WTC11 (cell line): ENCODE data around the gene FAHD2B.
"Not testable (repeated sequence)": the region's sequence is repeated elsewhere in the genome, so short reads cannot be mapped to it uniquely, and the experiment has no call there.

ENCODE experiments used
- FOXP1 ChIP-seq: sonication (generic); formaldehyde crosslinking; IDR thresholded peaks from 2 replicates; pipeline ENCODE4 v1.8.0; 2022; ENCODE audit warnings: missing genetic modification reagents, mild to moderate bottlenecking, moderate library complexity, borderline replicate concordance
- KAT7 ChIP-seq: sonication (generic); formaldehyde crosslinking; IDR thresholded peaks from 2 replicates; pipeline ENCODE4 v1.8.1; 2023; ENCODE audit warnings: missing genetic modification reagents, mild to moderate bottlenecking, borderline replicate concordance
- TF ChIP-seq, protein P1 (sequence below): sonication (generic); formaldehyde crosslinking; IDR thresholded peaks from 2 replicates; pipeline ENCODE4 v1.8.1; 2023; ENCODE audit warnings: mild to moderate bottlenecking, moderate library complexity, missing genetic modification reagents
- TF ChIP-seq, protein P2 (sequence below): sonication (generic); formaldehyde crosslinking; IDR thresholded peaks from 2 replicates; pipeline ENCODE4 v1.8.0; 2022; ENCODE audit warnings: mild to moderate bottlenecking, missing genetic modification reagents

DNA sequence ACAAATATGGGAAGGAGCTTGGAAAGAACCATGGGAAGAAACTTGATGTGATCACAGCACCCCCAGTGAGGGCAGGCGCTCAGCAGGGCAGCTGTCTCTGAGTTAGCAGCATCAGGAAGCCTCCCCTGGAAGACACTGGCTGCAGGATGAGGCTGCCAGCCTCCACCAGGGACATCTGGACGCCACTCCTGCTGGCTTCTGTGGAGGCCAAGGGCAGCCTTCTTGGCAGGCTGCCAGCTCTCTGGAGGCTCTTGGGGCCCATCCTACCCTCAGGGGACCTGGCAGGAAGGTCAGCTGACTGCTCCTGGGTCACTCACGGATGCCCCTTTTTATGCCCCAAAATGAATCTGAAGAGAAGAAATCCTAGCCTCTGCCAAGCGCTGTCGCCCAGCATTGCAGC lies 26.0 kb downstream of the FAHD2B start:
- TF ChIP-seq, protein P1, sequence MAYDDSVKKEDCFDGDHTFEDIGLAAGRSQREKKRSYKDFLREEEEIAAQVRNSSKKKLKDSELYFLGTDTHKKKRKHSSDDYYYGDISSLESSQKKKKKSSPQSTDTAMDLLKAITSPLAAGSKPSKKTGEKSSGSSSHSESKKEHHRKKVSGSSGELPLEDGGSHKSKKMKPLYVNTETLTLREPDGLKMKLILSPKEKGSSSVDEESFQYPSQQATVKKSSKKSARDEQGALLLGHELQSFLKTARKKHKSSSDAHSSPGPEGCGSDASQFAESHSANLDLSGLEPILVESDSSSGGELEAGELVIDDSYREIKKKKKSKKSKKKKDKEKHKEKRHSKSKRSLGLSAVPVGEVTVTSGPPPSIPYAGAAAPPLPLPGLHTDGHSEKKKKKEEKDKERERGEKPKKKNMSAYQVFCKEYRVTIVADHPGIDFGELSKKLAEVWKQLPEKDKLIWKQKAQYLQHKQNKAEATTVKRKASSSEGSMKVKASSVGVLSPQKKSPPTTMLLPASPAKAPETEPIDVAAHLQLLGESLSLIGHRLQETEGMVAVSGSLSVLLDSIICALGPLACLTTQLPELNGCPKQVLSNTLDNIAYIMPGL (CRISPR knock-in tag): not testable (repeated sequence)
- TF ChIP-seq, protein P2, sequence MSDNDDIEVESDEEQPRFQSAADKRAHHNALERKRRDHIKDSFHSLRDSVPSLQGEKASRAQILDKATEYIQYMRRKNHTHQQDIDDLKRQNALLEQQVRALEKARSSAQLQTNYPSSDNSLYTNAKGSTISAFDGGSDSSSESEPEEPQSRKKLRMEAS (CRISPR knock-in tag): not testable (repeated sequence)
- TF ChIP-seq KAT7 (CRISPR knock-in tag); FOXP1: not testable (repeated sequence)
